ENCODE measurements around the gene RHAG. TPM values are rescaled to one million over a fixed set of nuclear protein-coding genes. Genes with fewer than 3 reads are reported as not detected.

The RHAG gene
- total and polyA plus RNA-seq, 9 donors = 0.40 to 0.43 TPM; not detected in 7

DNA sequence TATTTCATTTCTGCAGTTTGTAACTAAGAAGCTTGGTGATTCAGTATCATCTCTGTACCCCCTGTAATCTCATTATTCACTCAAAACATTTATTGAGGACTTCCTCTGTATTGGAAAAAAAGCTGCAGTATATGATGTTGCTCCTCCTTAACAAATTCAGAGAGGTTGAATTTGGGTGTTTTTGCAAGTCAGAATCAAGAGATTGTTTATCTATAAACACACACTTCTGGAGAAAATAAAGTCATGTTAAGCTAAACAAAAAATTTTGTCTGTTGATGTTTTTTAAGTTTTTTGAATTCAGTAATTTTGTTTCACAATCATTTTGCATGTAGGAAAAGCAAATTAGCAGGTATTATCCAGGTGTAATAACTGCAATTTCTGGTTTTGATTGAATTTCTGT, 11.4 kb upstream of the RHAG start:
- no peak overlapping the region for H3K4me3 ChIP-seq
- intact Hi-C loops (cut with DNase I) = no loop called here
- no peak overlapping the region for H3K27ac ChIP-seq
- DNase-seq = no peak
- H3K4me1 ChIP-seq (ENCODE audit: insufficient read depth) = no peaks in the 10 kb centered on the region
- TF ChIP-seq POLR2A (IDR thresholded peaks at IDR 0.05) = no peak
- no peak for TF ChIP-seq CTCF (IDR thresholded peaks at IDR 0.05)
- no peak for TF ChIP-seq EP300 (IDR thresholded peaks at IDR 0.05)
- H3K27me3 ChIP-seq = no peaks in the 10 kb centered on the region
- H3K9me3 ChIP-seq = no peaks in the 10 kb centered on the region
- no peaks in the 10 kb centered on the region for H3K36me3 ChIP-seq

DNA sequence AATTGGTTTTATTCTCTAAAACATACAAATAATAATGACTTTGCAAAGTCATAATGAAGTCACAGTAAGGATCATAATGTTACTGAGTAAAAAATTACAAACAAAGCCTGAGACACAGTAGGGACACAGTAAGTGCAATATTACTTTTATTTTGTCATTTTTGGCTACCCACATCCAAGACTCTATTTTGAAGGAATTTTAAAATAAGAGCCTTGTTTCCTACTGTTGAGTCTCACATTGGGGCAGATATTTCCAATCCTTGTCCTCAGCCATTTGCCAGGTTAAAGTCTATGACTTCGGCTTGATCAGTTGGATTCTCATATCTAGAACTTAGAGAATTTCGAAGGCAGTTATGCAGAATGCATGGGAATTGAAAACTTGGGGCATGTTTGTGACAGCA, 10.8 kb upstream of the RHAG start:
- H3K4me3 ChIP-seq = no peak overlapping the region
- no peaks in the 10 kb centered on the region for H3K36me3 ChIP-seq
- no peaks in the 10 kb centered on the region for H3K9me3 ChIP-seq
- no peaks in the 10 kb centered on the region for H3K27me3 ChIP-seq
- intact Hi-C loops (cut with DNase I) = no loop called here
- no peaks in the 10 kb centered on the region for H3K4me1 ChIP-seq (ENCODE audit: insufficient read depth)
- H3K27ac ChIP-seq = no peak overlapping the region
- DNase-seq = no peak
- WGBS, 3 donors = 91 to 97% (median 95%) methylated on average over 2 of the region's 2 CpGs
- no peak for TF ChIP-seq EP300 (IDR thresholded peaks at IDR 0.05)
- no peak for TF ChIP-seq POLR2A (IDR thresholded peaks at IDR 0.05)
- no peak for TF ChIP-seq CTCF (IDR thresholded peaks at IDR 0.05)

GRCh38 chr6:49646942-49647341, 10.3 kb upstream of the RHAG start:
- TF ChIP-seq EP300 (IDR thresholded peaks at IDR 0.05) (no peak), CTCF (IDR thresholded peaks at IDR 0.05) (no peak)
- 80 to 90% (median 85%) methylated on average over 4 of the region's 4 CpGs for WGBS, 3 donors
- Histone ChIP-seq H3K27me3 (no peaks in the 10 kb centered on the region), H3K4me1 (ENCODE audit: insufficient read depth) (no peaks in the 10 kb centered on the region), H3K27ac (no peak overlapping the region), H3K9me3 (no peaks in the 10 kb centered on the region), H3K36me3 (no peaks in the 10 kb centered on the region), H3K4me3 (no peak overlapping the region)
- intact Hi-C loops (cut with DNase I) = no loop called here
- DNase-seq = no peak

DNA sequence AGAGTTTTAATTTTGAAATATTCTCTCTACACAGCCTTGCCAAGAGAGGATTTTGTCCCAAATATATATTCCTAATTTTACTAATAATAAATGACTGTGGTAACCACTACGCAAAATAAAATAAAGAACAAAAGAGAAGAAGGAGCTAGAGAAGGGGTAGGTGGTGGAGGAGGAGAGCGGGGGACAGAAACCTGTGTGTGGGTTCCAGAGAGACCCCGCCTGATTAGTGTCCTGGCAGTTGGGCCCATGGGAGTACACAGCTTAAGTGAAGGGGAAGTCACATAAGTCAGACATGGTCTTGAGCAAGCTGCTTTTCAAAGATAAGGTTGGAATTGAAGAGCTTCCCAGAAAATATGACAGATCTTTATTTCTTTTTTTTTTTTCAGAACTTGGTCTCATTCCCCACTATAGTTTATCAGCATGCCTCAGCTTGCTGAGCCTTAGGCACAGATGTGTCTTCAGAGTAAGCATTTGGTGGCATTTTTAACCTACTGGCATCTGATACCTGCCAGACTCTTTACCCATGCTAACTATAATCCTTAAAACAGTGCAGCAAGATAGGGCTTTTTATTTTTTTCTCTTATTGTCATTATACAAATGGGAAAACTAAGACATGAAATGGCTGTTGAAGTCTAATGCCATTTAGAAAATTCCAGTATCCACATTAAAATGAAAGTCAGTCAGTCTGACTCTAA, 9.6 kb upstream of the RHAG start:
- no peaks in the 10 kb centered on the region for H3K4me1 ChIP-seq (ENCODE audit: insufficient read depth)
- no peaks in the 10 kb centered on the region for H3K36me3 ChIP-seq
- no peak for DNase-seq
- H3K9me3 ChIP-seq = no peaks in the 10 kb centered on the region
- H3K27me3 ChIP-seq = no peaks in the 10 kb centered on the region
- TF ChIP-seq EP300 (IDR thresholded peaks at IDR 0.05) (no peak), POLR2A (IDR thresholded peaks at IDR 0.05) (no peak)
- 91 to 94% (median 93%) methylated on average over 3 of the region's 3 CpGs for WGBS, 3 donors
- intact Hi-C loops (cut with DNase I) = no loop called here
- no peak overlapping the region for H3K27ac ChIP-seq
- no peak overlapping the region for H3K4me3 ChIP-seq

- TF ChIP-seq EP300 (IDR thresholded peaks at IDR 0.05) (no peak), POLR2A (IDR thresholded peaks at IDR 0.05) (no peak), CTCF (IDR thresholded peaks at IDR 0.05) (no peak)
- no peak for DNase-seq
- Histone ChIP-seq H3K27ac (no peak overlapping the region), H3K4me1 (ENCODE audit: insufficient read depth) (no peaks in the 10 kb centered on the region), H3K27me3 (no peaks in the 10 kb centered on the region), H3K4me3 (no peak overlapping the region), H3K36me3 (no peaks in the 10 kb centered on the region), H3K9me3 (no peaks in the 10 kb centered on the region)
- intact Hi-C loops (cut with DNase I) = no loop called here
- 72 to 91% (median 73%) methylated on average over 3 of the region's 3 CpGs for WGBS, 3 donors
These were observed 8.5 kb upstream of the RHAG start for GRCh38 chr6:49645139-49645538.
